HG02678 (cell line): ENCODE data around the gene BCL3.
"Not testable (repeated sequence)": the region's sequence is repeated elsewhere in the genome, so short reads cannot be mapped to it uniquely, and the experiment has no call there.

ENCODE experiments used
- ATAC-seq: cut with Tn5 transposase; IDR thresholded peaks from one replicate; pipeline ENCODE4 v1.9.1; 2021; ENCODE audit warnings: mild to moderate bottlenecking, moderate library complexity; ENCODE audit not compliant: unreplicated experiment

BCL3 gene

DNA sequence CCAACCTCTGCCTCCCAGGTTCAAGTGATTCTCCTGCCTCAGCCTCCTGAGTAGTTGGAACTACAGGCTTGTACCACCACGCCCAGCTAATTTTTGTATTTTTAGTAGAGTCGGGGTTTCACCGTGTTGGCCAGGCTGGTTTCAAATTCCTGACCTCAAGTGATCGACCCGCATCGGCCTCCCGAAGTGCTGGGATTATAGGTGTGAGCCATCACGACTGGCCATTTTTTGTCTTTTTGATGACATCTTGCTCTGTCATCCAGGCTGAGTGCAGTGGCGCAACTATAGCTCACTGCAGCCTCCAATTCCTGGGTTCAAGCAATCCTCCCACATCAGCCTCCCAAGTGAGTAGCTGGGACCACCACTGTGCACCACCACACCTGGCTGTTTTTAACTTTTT, 28.1 kb upstream of the BCL3 start:
- ATAC-seq, result not testable (repeated sequence)

DNA sequence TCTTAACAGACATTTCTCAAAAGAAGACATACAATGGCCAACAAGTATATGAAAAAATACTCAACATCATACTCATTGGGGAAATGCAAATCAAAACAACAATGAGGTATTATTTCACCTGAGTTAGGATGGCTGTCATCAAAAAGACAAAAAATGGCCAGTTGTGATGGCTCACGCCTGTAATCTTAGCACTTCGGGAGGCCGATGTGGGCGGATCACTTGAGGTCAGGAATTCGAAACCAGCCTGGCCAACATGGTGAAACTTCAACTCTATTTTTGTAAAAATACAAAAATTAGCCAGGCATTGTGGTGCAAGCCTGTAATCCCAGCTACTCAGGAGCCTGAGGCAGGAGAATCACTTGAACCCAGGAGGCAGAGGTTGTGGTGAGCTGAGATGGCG, 27.6 kb upstream of the BCL3 start:
- no peak for ATAC-seq

DNA sequence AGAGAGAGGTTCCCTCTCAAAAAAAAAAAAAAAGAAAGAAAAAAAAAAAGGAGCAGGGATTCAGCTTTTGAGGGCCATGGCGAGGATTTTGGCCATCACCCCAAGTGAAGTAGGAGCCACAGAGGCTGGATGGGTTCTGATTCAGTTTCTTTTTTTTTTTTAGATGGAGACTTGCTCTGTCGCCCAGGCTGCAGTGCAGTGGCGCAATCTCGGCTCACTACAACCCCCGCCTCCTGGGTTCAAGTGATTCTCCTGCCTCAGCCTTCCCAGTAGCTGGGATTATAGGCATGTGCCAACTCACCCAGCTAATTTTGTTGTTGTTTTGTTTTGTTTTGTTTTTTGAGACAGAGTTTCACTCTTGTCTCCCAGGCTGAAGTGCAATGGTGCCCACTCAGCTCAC, 27.1 kb upstream of the BCL3 start:
- not testable (repeated sequence) for ATAC-seq

DNA sequence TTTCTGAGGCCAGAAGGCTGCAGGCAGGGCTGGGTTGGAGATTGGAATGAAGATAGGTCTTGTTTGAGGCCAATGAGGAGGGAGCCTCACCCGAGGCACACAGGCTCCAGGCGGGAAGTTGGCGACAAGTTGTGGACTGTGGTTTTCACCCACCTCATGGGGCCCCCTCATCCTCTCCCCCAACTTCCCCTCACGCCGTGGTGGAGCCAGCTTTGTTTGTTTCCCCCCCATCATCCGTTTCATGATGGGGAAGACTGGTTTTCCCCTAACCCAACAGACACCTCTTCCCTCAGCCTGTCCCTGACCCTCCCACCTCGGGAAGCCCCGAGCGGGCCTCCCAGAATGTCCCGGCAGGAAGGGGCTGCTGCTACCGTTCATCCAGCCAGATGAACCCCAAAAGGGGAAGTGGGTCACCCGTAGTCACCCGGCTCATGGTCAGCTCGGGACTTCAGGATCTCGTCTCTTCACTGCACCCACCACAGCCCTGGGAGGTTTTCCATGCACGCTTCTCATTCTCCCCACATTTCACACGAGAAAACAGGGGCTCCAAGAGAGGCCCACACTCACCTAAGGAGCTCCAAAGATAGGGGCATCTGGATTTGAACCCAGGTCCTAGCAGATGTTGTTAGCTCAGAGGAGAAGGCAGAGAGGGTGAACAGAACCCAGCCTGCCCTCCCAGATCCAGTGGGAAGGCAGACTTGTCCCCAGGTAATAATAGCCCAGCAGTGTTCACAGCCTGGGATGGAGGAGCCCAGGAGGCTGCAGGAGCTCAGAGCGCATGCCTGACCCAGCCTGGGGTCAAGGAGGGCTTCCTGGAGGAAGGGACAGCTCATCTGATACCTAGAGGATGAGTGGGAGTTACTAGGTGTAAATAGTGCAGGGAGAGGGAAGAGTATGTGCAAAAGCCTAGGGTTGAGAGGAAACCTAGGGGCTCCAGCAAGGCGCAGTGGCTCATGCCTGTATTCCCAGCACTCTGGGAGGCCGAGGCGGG, 26.1 kb upstream of the BCL3 start:
- no peak for ATAC-seq

DNA sequence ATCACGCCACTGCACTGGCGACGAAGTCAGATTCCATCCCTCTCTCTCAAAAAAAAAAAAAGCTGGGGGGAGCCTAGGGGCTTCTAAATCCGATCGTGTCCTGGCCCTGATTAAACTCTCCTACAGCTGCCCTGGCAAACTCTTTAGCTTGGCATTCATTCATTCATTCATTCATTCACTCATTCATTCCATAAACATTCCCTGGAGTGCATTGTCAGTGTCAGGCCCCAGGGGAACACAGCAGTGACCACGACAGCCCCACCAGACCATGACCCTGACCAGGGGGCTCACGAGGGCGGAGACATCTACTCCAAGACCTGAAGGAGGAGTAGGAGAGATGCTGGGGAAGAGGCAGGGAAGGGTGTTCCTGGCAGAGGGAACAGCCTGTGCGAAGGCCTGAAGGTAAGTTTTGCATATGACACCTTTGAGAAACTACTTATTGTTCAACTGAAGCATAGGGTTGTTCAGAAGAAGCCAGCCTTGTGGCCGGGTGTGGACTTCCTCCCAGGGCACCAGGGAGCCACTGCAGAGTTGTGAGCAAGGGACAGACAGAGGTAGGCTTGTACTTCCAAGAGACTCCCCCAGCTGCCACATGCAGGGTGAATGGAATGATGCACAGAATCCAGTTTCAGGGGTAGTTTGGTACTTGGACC, 25.1 kb upstream of the BCL3 start:
- peak; percentile 26 for ATAC-seq

DNA sequence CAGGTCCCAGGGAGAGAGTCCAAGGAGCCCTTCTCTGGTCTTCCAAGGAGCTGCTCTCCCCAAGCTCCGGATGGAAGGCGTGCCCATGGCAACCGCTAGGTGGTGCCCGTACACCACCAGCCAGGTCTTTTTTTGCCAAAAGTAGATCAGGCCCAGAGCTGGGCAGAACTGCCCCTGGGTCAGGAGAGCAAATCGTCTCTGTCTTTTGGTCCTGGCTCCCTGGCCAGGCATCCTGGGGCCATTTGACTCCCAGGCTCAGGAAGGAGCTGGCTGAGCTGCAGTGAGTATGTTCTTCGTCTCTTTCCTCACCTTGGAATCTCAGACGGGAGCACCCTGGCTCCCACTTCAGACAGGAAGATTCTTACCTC, 24.6 kb upstream of the BCL3 start:
- peak; percentile 64 for ATAC-seq

DNA sequence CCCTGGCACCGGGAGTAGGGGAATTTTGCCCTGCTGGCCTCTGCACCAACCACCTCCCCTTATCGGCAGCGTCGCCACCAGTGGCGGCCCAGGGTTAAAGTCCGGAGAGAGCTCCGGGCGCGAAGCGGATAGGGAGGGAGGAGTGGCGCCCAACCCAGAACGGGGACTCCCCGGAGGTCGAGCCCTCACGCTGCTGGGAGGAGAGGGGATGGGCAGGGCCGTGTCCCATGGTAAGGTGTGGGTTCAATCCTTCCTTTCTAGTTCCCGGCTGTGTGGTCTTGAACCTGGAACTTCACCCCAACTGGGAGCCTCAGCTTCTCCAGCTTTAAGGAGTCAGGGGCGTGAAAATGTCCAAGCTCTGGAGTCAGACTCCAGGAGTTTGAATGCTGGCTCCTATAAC, 23.3 kb upstream of the BCL3 start:
- ATAC-seq, result no peak

DNA sequence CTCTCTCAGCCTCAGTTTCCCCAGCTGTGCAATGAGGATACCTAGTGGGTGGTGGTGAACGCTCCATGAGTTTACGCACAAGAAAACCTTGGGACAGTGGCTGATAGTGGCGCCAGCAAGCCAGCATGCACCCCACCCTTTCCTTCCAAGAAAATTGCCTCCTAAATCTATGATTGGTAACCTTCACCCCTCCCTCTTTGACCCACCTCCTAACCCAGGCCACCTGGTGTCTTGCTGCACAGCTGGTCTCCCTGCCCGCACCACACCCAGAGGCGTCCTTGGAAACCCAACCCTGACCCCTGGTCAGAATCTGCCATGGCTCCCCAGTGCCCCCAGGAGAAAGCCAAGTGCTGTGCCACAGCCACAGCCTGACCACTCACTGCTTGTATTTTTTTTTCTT, 22.8 kb upstream of the BCL3 start:
- ATAC-seq, result no peak

DNA sequence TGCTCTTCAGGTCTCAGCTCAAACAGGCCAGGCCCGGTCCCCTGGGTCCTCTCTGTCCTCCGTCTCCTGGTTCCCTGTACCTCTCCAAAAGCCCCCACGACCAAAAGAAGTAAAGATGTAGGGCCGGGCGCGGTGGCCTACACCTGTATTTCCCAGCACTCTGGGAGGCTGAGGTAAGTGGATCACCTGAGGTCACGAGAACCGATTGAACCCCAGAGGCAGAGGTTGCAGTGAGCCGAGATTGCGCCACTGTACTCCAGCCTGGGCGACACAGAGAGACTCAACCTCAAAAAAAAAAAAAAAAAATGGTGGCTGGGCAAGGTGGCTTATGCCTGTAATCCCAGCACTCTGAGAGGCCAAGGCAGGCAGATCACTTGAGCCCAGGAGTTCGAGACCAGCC, 22.0 kb upstream of the BCL3 start:
- ATAC-seq, result no peak

DNA sequence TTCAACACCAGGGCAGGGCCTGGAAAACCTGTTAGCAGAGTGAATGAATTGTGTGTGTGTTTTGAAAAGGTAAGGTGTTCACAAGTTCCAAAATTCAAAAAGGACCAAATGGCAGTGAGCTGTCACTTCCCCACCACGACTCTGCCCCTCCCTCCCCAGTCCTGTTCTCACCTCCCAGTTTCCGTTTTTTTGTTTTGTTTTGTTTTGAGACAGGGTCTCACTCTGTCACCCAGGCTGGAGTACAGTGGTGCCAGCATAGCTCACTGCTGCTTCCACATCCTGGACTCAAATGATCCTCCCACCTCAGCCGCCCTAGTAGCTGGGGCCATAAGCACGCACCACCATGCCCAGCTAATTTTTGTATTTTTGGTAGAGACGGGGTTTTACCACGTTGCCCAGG, 20.3 kb upstream of the BCL3 start:
- ATAC-seq, result no peak

DNA sequence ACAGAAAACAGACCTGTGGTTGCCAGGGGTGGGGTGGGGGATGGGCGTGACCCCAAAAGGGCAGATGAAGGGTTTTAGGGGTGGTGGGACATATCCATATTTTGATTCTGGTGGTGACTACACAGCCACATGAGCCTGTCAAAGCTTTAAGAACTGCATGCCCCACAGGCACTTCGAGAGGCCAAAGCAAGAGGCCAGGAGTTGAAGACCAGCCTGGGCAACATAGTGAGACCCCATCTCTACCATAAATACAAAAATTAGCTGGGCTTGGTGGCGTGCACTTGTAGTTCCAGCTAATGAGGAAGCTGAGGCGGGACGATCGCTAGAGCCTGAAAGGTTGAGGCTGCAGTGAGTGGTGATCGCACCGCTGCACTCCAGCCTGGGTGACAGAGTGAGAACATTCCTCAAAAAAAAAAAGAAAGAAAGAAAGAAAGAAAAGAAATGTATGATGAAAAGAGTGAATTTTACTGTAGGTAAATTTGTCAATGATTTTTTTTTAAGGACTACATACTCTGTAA, 18.9 kb upstream of the BCL3 start:
- no peak for ATAC-seq

DNA sequence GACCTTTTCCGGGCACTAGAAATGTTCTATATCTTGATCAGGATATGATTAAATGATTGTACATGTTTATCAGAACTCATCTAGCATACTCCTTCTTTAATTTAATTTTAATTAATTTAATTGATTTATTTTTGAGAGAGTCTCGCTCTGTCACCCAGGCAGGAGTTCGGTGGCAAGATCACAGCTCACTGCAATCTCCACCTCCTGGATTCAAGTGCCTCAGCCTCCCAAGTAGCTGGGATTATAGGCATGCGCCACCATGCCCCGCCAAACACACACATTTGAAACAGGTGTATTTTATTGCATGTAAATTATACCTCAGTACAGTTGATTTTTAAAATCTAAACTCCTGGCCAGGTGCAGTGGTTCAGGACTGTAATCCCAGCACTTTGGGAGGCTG, 17.4 kb upstream of the BCL3 start:
- no peak for ATAC-seq

DNA sequence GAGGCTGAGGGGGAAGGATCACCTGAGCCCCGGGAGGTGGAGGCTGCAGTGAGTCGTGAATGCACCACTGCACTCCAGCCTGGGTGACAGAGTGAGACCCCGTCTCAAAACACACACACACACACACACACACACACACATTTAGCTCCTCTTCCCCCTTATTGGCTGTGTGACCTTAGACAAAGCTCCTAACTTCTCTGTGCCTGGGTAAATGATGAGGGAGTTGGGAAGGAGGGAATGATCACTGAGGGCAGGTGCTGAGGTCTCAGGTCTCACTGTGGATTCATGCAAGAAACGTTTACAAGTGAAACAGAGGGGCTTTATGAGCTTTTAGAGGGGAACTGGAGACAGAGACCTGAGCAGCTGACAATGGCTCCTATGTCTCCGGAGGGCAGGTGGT, 16.9 kb upstream of the BCL3 start:
- no peak for ATAC-seq

DNA sequence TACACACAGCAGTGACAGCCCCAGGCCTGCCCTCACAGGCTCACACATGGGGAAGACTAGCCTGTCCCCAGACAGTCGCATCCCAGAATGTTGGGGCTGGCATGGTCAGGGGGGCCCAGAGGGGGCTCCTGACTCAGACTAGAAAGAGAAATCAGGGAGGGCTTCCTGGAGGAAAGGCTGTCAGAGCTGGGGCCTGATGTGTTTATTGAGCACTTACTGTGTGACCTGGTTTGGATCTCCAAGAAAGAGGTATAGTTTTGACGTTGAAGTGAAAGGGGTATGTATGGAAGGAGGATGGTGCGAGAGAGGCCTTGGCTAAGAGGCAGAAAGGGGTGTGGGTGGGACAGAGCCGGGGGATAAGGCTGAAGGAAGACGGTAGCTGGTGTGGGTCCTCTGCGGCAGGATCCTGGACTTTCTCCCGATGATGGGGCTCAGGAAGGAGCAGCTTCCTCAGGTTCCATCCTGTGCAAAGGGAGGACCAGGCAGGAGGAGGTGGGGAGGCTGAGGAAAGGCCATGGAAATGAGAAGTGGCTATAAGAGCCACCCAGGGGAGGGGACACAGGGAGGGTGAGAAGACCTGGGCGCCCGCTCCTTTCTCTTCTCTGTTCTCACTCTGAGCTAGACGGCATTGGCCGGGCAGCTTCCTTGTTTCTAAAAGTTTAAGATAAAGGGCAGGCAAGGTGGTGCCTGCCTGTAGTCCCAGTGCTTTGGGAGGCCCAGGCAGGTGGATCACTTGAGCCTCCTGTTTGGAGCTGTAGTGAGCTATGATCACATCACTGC, 16.1 kb upstream of the BCL3 start:
- ATAC-seq, result no peak

DNA sequence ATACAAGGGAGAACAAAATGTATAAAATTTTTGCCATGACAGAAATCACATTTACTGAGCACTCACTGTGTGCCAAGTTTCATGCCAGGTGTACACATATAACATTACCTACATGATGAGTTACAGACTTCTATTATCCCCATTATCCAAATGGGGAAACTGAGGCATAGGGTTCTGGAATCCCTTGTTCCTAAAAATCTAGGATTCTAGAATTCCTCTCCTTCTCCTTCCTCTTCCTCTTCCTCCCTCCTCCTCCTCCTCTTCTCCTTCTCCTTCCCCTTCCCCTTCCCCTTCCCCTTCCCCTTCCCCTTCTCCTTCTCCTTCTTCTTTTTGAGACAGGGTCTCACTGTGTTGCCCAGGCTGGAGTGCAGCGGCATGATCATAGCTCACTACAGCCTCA, 14.2 kb upstream of the BCL3 start:
- no peak for ATAC-seq

DNA sequence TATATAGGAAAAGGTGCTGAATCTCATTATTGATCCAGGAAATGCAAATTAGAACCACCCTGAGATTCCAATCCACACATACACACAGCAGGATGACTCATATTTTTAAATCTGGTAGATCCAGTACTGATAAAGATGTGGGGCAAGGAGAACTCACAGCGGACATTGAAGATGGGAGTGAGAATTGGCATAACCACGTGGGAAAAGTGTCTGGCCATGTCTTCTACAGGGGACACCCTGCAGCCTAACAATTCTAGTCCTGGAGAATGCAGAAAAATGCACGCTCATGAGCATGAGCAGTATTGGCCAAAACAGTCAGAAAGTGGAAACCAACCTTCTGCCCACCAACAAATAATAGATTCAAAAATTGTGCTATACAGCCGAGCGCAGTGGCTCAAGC, 13.5 kb upstream of the BCL3 start:
- ATAC-seq, result no peak

DNA sequence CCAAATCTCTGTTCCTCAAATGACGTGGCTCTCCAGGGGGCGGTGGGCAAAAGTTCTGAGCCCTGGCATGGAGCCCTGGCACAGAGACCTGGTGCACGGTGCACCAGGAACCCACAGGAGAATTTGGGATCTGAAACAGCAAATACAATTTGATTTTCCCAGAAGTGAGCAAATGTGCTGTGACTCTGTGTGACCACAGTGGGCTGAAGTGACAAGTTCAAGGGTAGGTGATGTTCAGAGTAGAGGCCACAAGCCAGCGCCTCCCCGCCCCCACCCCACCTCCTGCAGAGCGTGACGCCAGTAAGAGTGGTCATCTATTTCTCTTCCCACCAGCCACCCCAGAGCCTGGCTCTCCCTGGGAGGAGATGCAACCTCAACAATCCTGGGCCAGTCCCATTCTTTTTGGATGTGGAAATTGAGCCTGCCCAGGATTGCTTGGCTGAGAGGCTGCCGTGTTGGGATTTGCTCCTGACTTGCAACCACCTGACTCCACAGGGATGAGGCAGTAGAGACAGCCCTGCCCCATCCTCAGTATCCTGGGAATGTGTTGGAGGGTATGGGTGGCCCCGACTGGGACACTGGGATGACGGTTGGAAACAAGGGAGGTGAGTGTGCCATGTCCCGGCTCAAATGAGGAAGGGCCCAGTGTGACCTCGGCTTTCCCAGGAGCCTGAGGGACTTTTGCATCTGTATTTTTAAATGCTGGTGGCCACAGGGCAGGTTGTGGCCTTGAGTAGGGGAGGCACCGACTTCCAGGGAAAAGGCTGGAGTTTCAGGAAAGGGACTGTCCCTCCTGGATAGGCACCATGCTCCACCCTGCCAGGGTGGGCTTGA, 11.1 kb upstream of the BCL3 start:
- no peak for ATAC-seq

DNA sequence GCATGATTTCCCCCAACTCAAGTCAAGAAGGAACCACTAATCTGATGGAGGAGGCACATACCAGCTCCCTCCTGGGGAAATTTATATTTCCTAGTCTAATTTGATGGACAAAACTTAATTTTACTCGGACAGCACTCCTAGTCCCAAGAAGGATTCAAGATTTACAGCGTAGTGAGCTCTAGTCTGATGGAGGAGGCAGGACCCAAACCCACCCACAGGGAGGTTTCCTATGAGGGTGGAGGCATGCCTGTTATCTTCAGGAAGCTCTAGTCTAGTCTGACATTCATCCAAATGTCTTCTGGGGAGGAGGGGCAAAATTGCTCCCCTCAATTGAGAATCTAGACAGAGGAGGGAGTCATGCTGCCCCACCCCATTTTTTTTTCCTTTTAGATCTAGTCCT, 10.4 kb upstream of the BCL3 start:
- no peak for ATAC-seq

DNA sequence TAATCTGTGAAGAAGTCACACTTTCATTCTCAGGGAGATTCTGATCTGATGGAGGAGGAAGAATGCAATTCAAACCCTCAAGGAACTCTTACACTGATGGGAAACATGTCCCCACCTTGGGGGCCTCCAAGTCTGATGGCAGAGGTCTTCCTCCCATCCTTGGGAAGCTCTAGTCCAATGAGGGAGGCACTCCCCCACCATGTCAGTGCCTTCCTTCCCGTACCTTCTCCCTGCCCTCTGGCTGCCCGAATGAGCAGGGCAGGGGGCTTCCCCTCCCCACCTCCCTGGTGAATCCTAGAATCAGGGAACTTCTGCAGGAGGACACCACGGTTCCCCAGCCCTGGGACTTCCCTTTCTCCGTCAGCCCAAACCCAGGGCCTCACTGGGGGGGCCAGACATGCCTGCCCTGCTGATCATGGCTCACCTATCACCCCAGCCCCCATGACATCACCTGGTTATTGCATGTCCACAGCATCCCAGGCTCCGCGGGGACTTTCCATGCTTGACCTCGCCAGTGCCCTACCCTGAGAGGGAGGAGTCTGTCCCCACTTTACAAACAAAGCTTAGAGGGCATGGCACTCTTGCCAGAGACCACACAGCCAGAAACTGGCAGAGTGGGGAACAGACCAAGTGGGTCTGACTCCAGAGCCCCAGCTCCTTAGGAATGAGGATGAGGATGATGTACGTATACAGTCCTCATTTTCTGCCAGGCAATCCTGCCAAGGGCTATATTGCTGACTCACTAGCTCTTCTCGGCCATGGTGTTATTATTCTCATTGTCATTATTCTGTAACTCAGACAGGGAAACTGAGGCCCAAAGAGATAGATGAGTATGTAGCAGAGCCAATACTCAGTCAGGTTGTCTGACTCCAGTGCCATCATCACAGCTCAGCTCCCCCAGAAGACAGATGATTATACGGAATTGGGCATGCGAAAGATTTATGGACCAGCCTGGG, 9.6 kb upstream of the BCL3 start:
- no peak for ATAC-seq
